ENCODE measurements around the gene PCDH9. TPM values are rescaled to one million over a fixed set of nuclear protein-coding genes. Genes with fewer than 3 reads are reported as not detected.

The PCDH9 gene
- total RNA-seq, 1 donor from 2014 or later, result 0.75 TPM

DNA sequence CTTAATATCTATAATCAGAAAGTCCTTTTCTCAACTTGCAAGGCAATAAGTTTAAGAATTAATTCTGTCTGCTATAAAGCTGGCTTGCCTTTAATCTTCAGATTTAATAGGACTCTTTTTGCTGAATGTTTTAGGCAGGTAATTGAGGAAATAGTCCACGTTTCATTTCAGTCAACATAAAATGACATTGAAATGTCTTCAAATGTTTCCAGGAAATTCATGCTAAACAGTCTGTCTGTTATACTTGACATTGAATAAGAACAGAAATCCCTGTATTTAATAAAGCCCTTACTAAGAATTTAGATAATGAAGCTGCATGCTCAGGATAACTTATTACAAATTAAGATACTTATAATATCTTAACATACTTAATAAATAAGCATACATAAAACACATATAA is 84.2 kb downstream of the PCDH9 start:
- H3K36me3 ChIP-seq (ENCODE audit: control insufficient read depth, insufficient read depth, low read length), result no peaks in the 10 kb centered on the region
- H3K27me3 ChIP-seq (ENCODE audit: control insufficient read depth, insufficient read depth, low read length), result no peaks in the 10 kb centered on the region
- TF ChIP-seq, protein P1, sequence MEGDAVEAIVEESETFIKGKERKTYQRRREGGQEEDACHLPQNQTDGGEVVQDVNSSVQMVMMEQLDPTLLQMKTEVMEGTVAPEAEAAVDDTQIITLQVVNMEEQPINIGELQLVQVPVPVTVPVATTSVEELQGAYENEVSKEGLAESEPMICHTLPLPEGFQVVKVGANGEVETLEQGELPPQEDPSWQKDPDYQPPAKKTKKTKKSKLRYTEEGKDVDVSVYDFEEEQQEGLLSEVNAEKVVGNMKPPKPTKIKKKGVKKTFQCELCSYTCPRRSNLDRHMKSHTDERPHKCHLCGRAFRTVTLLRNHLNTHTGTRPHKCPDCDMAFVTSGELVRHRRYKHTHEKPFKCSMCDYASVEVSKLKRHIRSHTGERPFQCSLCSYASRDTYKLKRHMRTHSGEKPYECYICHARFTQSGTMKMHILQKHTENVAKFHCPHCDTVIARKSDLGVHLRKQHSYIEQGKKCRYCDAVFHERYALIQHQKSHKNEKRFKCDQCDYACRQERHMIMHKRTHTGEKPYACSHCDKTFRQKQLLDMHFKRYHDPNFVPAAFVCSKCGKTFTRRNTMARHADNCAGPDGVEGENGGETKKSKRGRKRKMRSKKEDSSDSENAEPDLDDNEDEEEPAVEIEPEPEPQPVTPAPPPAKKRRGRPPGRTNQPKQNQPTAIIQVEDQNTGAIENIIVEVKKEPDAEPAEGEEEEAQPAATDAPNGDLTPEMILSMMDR (IDR thresholded peaks at IDR 0.05; ENCODE audit: insufficient read depth, low read length, poor library complexity, severe bottlenecking), result no peak
- H3K4me3 ChIP-seq (ENCODE audit: low read depth, low read length), result no peak overlapping the region
- no peak for DNase-seq (ENCODE audit: low read depth)

- TF ChIP-seq, protein P1 (IDR thresholded peaks at IDR 0.05; ENCODE audit: insufficient read depth, low read length, poor library complexity, severe bottlenecking), result no peak
- H3K4me3 ChIP-seq (ENCODE audit: low read depth, low read length), result no peak overlapping the region
Observed at GRCh38 chr13:67143544-67144115, 86.5 kb downstream of the PCDH9 start.

GRCh38 chr13:67140006-67140405 is 90.1 kb downstream of the PCDH9 start:
- TF ChIP-seq, protein P1 (IDR thresholded peaks at IDR 0.05; ENCODE audit: insufficient read depth, low read length, poor library complexity, severe bottlenecking), result no peak
- DNase-seq (ENCODE audit: low read depth), result peak; percentile 25
- no peaks in the 10 kb centered on the region for H3K36me3 ChIP-seq (ENCODE audit: control insufficient read depth, insufficient read depth, low read length)
- no peak overlapping the region for H3K4me3 ChIP-seq (ENCODE audit: low read depth, low read length)
- H3K27me3 ChIP-seq (ENCODE audit: control insufficient read depth, insufficient read depth, low read length), result no peaks in the 10 kb centered on the region

More at GRCh38 chr13:67143544-67144115, 86.5 kb downstream of the PCDH9 start:
- no peaks in the 10 kb centered on the region for H3K36me3 ChIP-seq (ENCODE audit: control insufficient read depth, insufficient read depth, low read length)
- H3K27me3 ChIP-seq (ENCODE audit: control insufficient read depth, insufficient read depth, low read length), result no peaks in the 10 kb centered on the region
- DNase-seq (ENCODE audit: low read depth), result no peak

DNA sequence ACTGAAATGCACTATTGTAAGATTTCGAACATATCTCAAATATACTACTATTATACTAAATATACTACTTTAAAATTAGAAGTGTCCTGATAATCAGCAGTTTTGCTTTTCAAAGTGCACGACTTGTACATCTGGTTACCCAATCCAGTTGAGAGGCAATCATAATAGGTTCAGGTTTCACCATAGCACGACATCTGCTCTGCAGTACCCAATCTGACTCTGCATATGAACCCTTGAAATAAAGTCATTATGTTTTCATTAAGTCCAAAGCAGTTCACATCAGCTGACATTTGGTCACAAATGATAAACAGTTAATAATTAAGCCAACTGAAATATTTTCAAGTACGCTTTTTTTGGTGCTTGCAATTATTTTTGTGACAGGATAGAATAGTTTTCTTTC is 90.6 kb downstream of the PCDH9 start:
- Histone ChIP-seq H3K27me3 (ENCODE audit: control insufficient read depth, insufficient read depth, low read length) (no peaks in the 10 kb centered on the region), H3K4me3 (ENCODE audit: low read depth, low read length) (no peak overlapping the region), H3K36me3 (ENCODE audit: control insufficient read depth, insufficient read depth, low read length) (no peaks in the 10 kb centered on the region)
- TF ChIP-seq, protein P1 (IDR thresholded peaks at IDR 0.05; ENCODE audit: insufficient read depth, low read length, poor library complexity, severe bottlenecking), result no peak
- no peak for DNase-seq (ENCODE audit: low read depth)

- no peak overlapping the region for H3K4me3 ChIP-seq (ENCODE audit: low read depth, low read length)
- TF ChIP-seq, protein P1 (IDR thresholded peaks at IDR 0.05; ENCODE audit: insufficient read depth, low read length, poor library complexity, severe bottlenecking), result no peak
- H3K36me3 ChIP-seq (ENCODE audit: control insufficient read depth, insufficient read depth, low read length), result no peaks in the 10 kb centered on the region
- DNase-seq (ENCODE audit: low read depth), result no peak
- no peaks in the 10 kb centered on the region for H3K27me3 ChIP-seq (ENCODE audit: control insufficient read depth, insufficient read depth, low read length)
Observed at GRCh38 chr13:67138970-67139369, 91.2 kb downstream of the PCDH9 start.

Data from kidney epithelial cell (primary cell).